Inferior parietal cortex (tissue), 1 donor: ENCODE data around the gene BIN1.

Experiments
- DNase-seq: peaks from one replicate; pipeline ENCODE4 v3.0.0-alpha.2; 2016; ENCODE audit errors: extremely low spot score

Gene BIN1

GRCh38 chr2:126999106-126999756, 107.7 kb downstream of the BIN1 start:
- DNase-seq = no peak

- no peak for DNase-seq
Observed at GRCh38 chr2:126998486-126998885, 108.5 kb downstream of the BIN1 start.
